Measurements from ENCODE around the gene MAP3K7.

The MAP3K7 gene

DNA sequence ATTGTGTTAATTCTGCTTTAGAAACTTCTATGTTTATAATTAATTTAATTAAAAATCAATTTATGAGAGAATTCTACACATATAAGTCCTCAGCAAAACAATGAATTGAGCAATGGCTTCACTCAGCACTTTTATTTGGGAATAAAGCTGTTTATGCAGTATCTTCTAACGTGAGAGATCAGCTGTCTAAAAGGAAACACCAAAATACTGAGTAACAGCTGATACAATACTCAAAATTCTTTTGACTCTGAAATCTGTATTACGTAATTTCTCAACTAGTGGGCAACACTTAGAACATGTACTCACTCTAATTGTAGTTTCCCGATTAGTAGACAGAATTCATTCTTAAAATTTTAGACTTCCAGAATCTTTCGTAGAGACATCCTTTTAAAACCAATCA is 49.8 kb downstream of the MAP3K7 start:
- Histone ChIP-seq H2AFZ (ENCODE audit: low read length) (no peak overlapping the region), H3K4me2 (ENCODE audit: low read depth, low read length, poor library complexity, severe bottlenecking) (no peak overlapping the region), H3K9ac (ENCODE audit: low read depth, low read length, poor library complexity, severe bottlenecking) (no peak overlapping the region), H3K4me1 (ENCODE audit: insufficient read depth, low read length, poor library complexity, severe bottlenecking) (no peaks in the 10 kb centered on the region), H3F3A (ENCODE audit: low read depth) (no peaks in the 10 kb centered on the region), H3K27me3 (ENCODE audit: insufficient read depth, low read length, poor library complexity, severe bottlenecking) (no peaks in the 10 kb centered on the region), H3K9me3 (ENCODE audit: insufficient read depth, low read depth, low read length) (no peaks in the 10 kb centered on the region), H3K4me3 (ENCODE audit: low read length, poor library complexity, severe bottlenecking) (no peak overlapping the region), H3K9me2 (replicated peaks; ENCODE audit: low read depth, low read length) (no peaks in the 10 kb centered on the region), H3K79me2 (ENCODE audit: insufficient read depth, low read length) (no peaks in the 10 kb centered on the region), H3K36me3 (ENCODE audit: insufficient read depth, low read length) (peaks cover 7% of the 10 kb centered on the region; the same call in 1 of the 2 replicates), H4K20me1 (ENCODE audit: insufficient read depth, low read length, poor library complexity, severe bottlenecking) (no peaks in the 10 kb centered on the region)
- TF ChIP-seq EZH2phosphoT487 (IDR thresholded peaks at IDR 0.05; ENCODE audit: borderline replicate concordance), result no peak
- TF ChIP-seq, protein P1, sequence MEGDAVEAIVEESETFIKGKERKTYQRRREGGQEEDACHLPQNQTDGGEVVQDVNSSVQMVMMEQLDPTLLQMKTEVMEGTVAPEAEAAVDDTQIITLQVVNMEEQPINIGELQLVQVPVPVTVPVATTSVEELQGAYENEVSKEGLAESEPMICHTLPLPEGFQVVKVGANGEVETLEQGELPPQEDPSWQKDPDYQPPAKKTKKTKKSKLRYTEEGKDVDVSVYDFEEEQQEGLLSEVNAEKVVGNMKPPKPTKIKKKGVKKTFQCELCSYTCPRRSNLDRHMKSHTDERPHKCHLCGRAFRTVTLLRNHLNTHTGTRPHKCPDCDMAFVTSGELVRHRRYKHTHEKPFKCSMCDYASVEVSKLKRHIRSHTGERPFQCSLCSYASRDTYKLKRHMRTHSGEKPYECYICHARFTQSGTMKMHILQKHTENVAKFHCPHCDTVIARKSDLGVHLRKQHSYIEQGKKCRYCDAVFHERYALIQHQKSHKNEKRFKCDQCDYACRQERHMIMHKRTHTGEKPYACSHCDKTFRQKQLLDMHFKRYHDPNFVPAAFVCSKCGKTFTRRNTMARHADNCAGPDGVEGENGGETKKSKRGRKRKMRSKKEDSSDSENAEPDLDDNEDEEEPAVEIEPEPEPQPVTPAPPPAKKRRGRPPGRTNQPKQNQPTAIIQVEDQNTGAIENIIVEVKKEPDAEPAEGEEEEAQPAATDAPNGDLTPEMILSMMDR (conservative IDR thresholded peaks at IDR 0.05; ENCODE audit: low read length), result no peak

DNA sequence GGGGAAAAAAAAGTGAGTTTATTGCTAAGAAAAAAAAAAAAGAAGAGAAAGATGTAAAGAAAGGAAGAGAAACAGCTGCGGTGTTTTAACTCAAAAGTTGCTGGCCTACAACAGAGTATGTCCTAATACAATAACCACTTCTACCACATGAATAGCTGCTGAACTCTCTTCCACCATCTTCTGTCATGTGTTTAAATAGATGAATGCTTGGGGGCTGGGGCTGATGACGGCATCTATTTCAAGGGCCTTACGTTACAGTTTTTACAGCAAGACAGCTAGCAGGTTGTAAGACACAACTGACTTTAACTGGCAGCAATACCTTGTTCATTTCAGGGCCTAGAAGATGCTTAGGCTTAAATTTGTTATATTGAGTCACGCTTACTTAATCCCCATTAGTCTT is 50.4 kb downstream of the MAP3K7 start:
- H3K4me2 ChIP-seq (ENCODE audit: low read depth, low read length, poor library complexity, severe bottlenecking), result no peak overlapping the region
- no peaks in the 10 kb centered on the region for H3F3A ChIP-seq (ENCODE audit: low read depth)
- no peaks in the 10 kb centered on the region for H3K9me2 ChIP-seq (replicated peaks; ENCODE audit: low read depth, low read length)
- no peaks in the 10 kb centered on the region for H3K27me3 ChIP-seq (ENCODE audit: insufficient read depth, low read length, poor library complexity, severe bottlenecking)
- no peaks in the 10 kb centered on the region for H3K79me2 ChIP-seq (ENCODE audit: insufficient read depth, low read length)
- H3K4me3 ChIP-seq (ENCODE audit: low read length, poor library complexity, severe bottlenecking), result no peak overlapping the region
- no peaks in the 10 kb centered on the region for H3K9me3 ChIP-seq (ENCODE audit: insufficient read depth, low read depth, low read length)
- no peaks in the 10 kb centered on the region for H4K20me1 ChIP-seq (ENCODE audit: insufficient read depth, low read length, poor library complexity, severe bottlenecking)
- H2AFZ ChIP-seq (ENCODE audit: low read length), result no peak overlapping the region
- no peak overlapping the region for H3K9ac ChIP-seq (ENCODE audit: low read depth, low read length, poor library complexity, severe bottlenecking)
- peaks cover 7% of the 10 kb centered on the region; the same call in 1 of the 2 replicates for H3K36me3 ChIP-seq (ENCODE audit: insufficient read depth, low read length)
- TF ChIP-seq EZH2phosphoT487 (IDR thresholded peaks at IDR 0.05; ENCODE audit: borderline replicate concordance), result no peak
- TF ChIP-seq, protein P1 (conservative IDR thresholded peaks at IDR 0.05; ENCODE audit: low read length), result no peak
- no peaks in the 10 kb centered on the region for H3K4me1 ChIP-seq (ENCODE audit: insufficient read depth, low read length, poor library complexity, severe bottlenecking)

DNA sequence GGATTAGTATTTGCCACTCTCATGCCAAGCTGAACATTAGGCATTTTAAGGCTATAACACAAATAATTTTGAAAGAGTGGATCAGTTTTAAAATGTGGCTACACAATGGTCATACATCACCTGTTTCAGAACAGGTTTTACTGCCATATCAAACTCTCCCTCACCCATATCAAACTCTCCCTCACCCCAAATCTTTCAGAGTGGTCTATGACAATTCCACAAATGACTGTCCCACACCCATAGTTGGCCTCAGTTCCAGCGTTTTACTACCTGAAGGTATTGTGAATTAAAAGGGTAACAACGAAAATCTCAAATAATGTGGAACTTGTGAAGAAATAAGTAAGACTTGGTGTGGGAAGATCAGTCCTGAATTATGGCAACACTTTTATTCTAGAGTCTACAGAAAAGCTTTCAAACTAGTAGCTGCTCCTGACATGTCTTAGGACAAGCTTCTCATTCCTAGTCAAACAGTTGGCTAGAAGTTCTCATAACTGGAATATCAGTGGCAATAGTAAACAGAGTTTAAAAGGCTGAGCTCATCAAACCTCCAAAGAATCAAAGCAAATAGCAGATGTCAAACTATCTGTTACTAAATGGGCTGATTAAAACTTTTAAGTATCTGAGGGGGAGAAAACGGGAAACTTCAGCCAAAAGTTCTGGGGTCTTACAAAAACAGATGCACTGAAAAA is 52.4 kb downstream of the MAP3K7 start:
- Histone ChIP-seq H3F3A (ENCODE audit: low read depth) (no peaks in the 10 kb centered on the region), H3K27me3 (ENCODE audit: insufficient read depth, low read length, poor library complexity, severe bottlenecking) (no peaks in the 10 kb centered on the region), H2AFZ (ENCODE audit: low read length) (no peak overlapping the region), H3K9ac (ENCODE audit: low read depth, low read length, poor library complexity, severe bottlenecking) (no peak overlapping the region), H3K4me1 (ENCODE audit: insufficient read depth, low read length, poor library complexity, severe bottlenecking) (no peaks in the 10 kb centered on the region), H3K4me2 (ENCODE audit: low read depth, low read length, poor library complexity, severe bottlenecking) (no peak overlapping the region), H3K79me2 (ENCODE audit: insufficient read depth, low read length) (no peaks in the 10 kb centered on the region), H4K20me1 (ENCODE audit: insufficient read depth, low read length, poor library complexity, severe bottlenecking) (no peaks in the 10 kb centered on the region), H3K4me3 (ENCODE audit: low read length, poor library complexity, severe bottlenecking) (no peak overlapping the region), H3K36me3 (ENCODE audit: insufficient read depth, low read length) (peaks cover 7% of the 10 kb centered on the region; the same call in 1 of the 2 replicates), H3K9me2 (replicated peaks; ENCODE audit: low read depth, low read length) (no peaks in the 10 kb centered on the region), H3K9me3 (ENCODE audit: insufficient read depth, low read depth, low read length) (no peaks in the 10 kb centered on the region)
- no peak for TF ChIP-seq EZH2phosphoT487 (IDR thresholded peaks at IDR 0.05; ENCODE audit: borderline replicate concordance)
- TF ChIP-seq, protein P1 (conservative IDR thresholded peaks at IDR 0.05; ENCODE audit: low read length), result no peak
